ENCODE data around the gene GABPB1.
A peak's percentile ranks its signal among the peaks of the same experiment; 100 is the strongest.
"Not testable (repeated sequence)": the region's sequence is repeated elsewhere in the genome, so short reads cannot be mapped to it uniquely, and the experiment has no call there.

The GABPB1 gene

GRCh38 chr15:50354838-50355618 lies at the start of gene GABPB1:
TSS of gene GABPB1 (minus strand) at chr15:50355198. CDS start at chr15:50309798, 45,400 bp downstream.
- DNase-seq (ENCODE audit: low read depth): peak; percentile 81

GRCh38 chr15:50391561-50391960 lies 36.6 kb upstream of the GABPB1 start:
- not testable (repeated sequence) for DNase-seq (ENCODE audit: low read depth)

- no peak for DNase-seq (ENCODE audit: low read depth)
These were observed 35.7 kb upstream of the GABPB1 start for GRCh38 chr15:50390554-50391264.

GRCh38 chr15:50382408-50382807 lies 27.4 kb upstream of the GABPB1 start:
- DNase-seq (ENCODE audit: low read depth): not testable (repeated sequence)

GRCh38 chr15:50381438-50381837 lies 26.4 kb upstream of the GABPB1 start:
- DNase-seq (ENCODE audit: low read depth): no peak

GRCh38 chr15:50380089-50380488 lies 25.1 kb upstream of the GABPB1 start:
- no peak for DNase-seq (ENCODE audit: low read depth)

- not testable (repeated sequence) for DNase-seq (ENCODE audit: low read depth)
These were observed 24.4 kb upstream of the GABPB1 start for GRCh38 chr15:50379413-50379812.

- DNase-seq (ENCODE audit: low read depth): no peak
These were observed 23.8 kb upstream of the GABPB1 start for GRCh38 chr15:50378776-50379175.

GRCh38 chr15:50377867-50378751 lies 23.1 kb upstream of the GABPB1 start:
- no peak for DNase-seq (ENCODE audit: low read depth)

GRCh38 chr15:50369564-50369963 lies 14.6 kb upstream of the GABPB1 start:
- not testable (repeated sequence) for DNase-seq (ENCODE audit: low read depth)

GRCh38 chr15:50365971-50366370 lies 11.0 kb upstream of the GABPB1 start:
- no peak for DNase-seq (ENCODE audit: low read depth)

- DNase-seq (ENCODE audit: low read depth): no peak
These were observed 10.6 kb upstream of the GABPB1 start for GRCh38 chr15:50365570-50365969.

- DNase-seq (ENCODE audit: low read depth): no peak
These were observed 8.6 kb upstream of the GABPB1 start for GRCh38 chr15:50363612-50364011.

- DNase-seq (ENCODE audit: low read depth): no peak
These were observed 6.8 kb upstream of the GABPB1 start for GRCh38 chr15:50361756-50362155.

GRCh38 chr15:50358845-50359244 lies 3.8 kb upstream of the GABPB1 start:
- no peak for DNase-seq (ENCODE audit: low read depth)

- no peak for DNase-seq (ENCODE audit: low read depth)
These were observed 982 bp upstream of the GABPB1 start for GRCh38 chr15:50355980-50356379.

- no peak for DNase-seq (ENCODE audit: low read depth)
These were observed 564 bp upstream of the GABPB1 start for GRCh38 chr15:50355619-50355905.

- DNase-seq (ENCODE audit: low read depth): peak; percentile 37
These were observed 792 bp downstream of the GABPB1 start for GRCh38 chr15:50353975-50354837.

- no peak for DNase-seq (ENCODE audit: low read depth)
These were observed 1.6 kb downstream of the GABPB1 start for GRCh38 chr15:50353251-50353974.

GRCh38 chr15:50350621-50351020 lies 4.4 kb downstream of the GABPB1 start:
- DNase-seq (ENCODE audit: low read depth): no peak

- DNase-seq (ENCODE audit: low read depth): no peak
These were observed 9.7 kb downstream of the GABPB1 start for GRCh38 chr15:50345298-50345697.
